H1 (cell line): ENCODE measurements around the gene CACNA2D4. TPM values are rescaled to one million over a fixed set of nuclear protein-coding genes. Genes with fewer than 3 reads are reported as not detected.

Experiments used
- CTCF ChIA-PET: fragments of 300-600 bp; sonication (Branson Sonifier 250); formaldehyde crosslinking; loops from one replicate; lab custom pipeline; 2021; ENCODE audit not compliant: partially characterized antibody; lab: Charles Lee
- POLR2A ChIA-PET: fragments of 300-600 bp; sonication (Branson Sonifier 250); formaldehyde crosslinking; loops from one replicate; lab custom pipeline; 2021; ENCODE audit warnings: inconsistent platforms; ENCODE audit not compliant: partially characterized antibody; lab: Charles Lee
- DNase-seq, 2 experiments: peaks; one replicate each; pipeline versions ENCODE4 v3.0.0 to v3.0.0-alpha.2; 2010 to 2022; ENCODE audit warnings: low spot score in 2 of 2, low read depth in 1 of 2, mixed read lengths in 1 of 2
- FAIRE-seq: peaks from 2 replicates; lab custom pipeline; 2011; peaks lifted over from hg19 to GRCh38; lab: Jason Lieb, UNC
- H2AFZ ChIP-seq: 2 replicates; pipeline ENCODE4 v1.8.1; 2012; ENCODE audit warnings: low read length, inconsistent platforms
- H2AK5ac ChIP-seq: 2 replicates; pipeline ENCODE4 v1.6.1; 2013; ENCODE audit warnings: low read depth, low read length
- H2BK120ac ChIP-seq: replicated peaks from 2 replicates; pipeline ENCODE3; 2013; ENCODE audit warnings: low read depth, low read length, inconsistent platforms
- H2BK12ac ChIP-seq: 2 replicates; pipeline ENCODE4 v1.6.1; 2013; ENCODE audit warnings: low read depth, low read length
- H2BK15ac ChIP-seq: 2 replicates; pipeline ENCODE4 v1.6.1; 2013; ENCODE audit warnings: low read length
- H2BK20ac ChIP-seq: 2 replicates; pipeline ENCODE4 v1.6.1; 2013; ENCODE audit warnings: low read length
- H2BK5ac ChIP-seq: 2 replicates; pipeline ENCODE4 v1.6.1; 2013; ENCODE audit warnings: low read depth, low read length
- H3K14ac ChIP-seq: 2 replicates; pipeline ENCODE4 v1.6.1; 2013; ENCODE audit warnings: inconsistent platforms; ENCODE audit not compliant: insufficient read length
- H3K18ac ChIP-seq: 2 replicates; pipeline ENCODE4 v1.6.1; 2013; ENCODE audit warnings: low read length; ENCODE audit errors: extremely low read depth
- H3K23ac ChIP-seq: 2 replicates; pipeline ENCODE4 v1.6.1; 2013; ENCODE audit warnings: inconsistent platforms; ENCODE audit not compliant: insufficient read length
- H3K23me2 ChIP-seq: 2 replicates; pipeline ENCODE4 v1.6.1; 2013; ENCODE audit warnings: low read depth, low read length
- H3K27ac ChIP-seq: 2 replicates; pipeline ENCODE4 v1.6.1; 2011; ENCODE audit warnings: low read depth, low read length, inconsistent platforms
- H3K27me3 ChIP-seq, 4 experiments: replicated peaks in 1 of 4; 1 replicate in 1 of 4; 2 replicates in 3 of 4; pipeline versions ENCODE4 v1.6.1 to v1.8.1; 2011 to 2013; ENCODE audit warnings: low read length in 3 of 4, mild to moderate bottlenecking in 3 of 4, inconsistent platforms in 2 of 4, mixed read lengths in 2 of 4, moderate library complexity in 1 of 4; ENCODE audit not compliant: control insufficient read depth in 3 of 4, insufficient read depth in 3 of 4; ENCODE audit errors: extremely low read depth in 1 of 4
- H3K36me3 ChIP-seq, 4 experiments: 2 replicates each; pipeline versions ENCODE4 v1.6.1 to v1.8.1; 2011 to 2013; ENCODE audit warnings: mild to moderate bottlenecking in 4 of 4, low read length in 3 of 4, moderate library complexity in 2 of 4, control low read depth in 1 of 4, inconsistent platforms in 1 of 4; ENCODE audit not compliant: insufficient read depth in 4 of 4, control insufficient read depth in 2 of 4
- H3K4ac ChIP-seq: replicated peaks from 2 replicates; pipeline ENCODE3; 2013; ENCODE audit warnings: low read length, low read depth, mixed read lengths, inconsistent platforms; ENCODE audit not compliant: insufficient read length
- H3K4me1 ChIP-seq, 4 experiments: replicated peaks in 1 of 4; 1 replicate in 1 of 4; 2 replicates in 3 of 4; pipeline versions ENCODE4 v1.6.1 to v1.8.1; 2011 to 2013; ENCODE audit warnings: low read length in 3 of 4, inconsistent platforms in 2 of 4, mixed read lengths in 1 of 4; ENCODE audit not compliant: insufficient read depth in 4 of 4, control insufficient read depth in 3 of 4
- H3K4me2 ChIP-seq, 2 experiments: 2 replicates each; pipeline versions ENCODE4 v1.6.1 to v1.8.1; 2011 to 2013; ENCODE audit warnings: low read depth in 2 of 2, low read length in 2 of 2, control low read depth in 1 of 2, inconsistent platforms in 1 of 2, mild to moderate bottlenecking in 1 of 2; ENCODE audit not compliant: insufficient read depth in 1 of 2
- H3K4me3 ChIP-seq, 4 experiments: fragments of 200-600, 300-600 bp in 1 of 4; sonication (generic), shearing (Covaris generic), sonication (Bioruptor Twin) in 1 of 4; 2 replicates each; pipeline versions ENCODE4 v1.5.1 to v1.8.1; 2011 to 2016; ENCODE audit warnings: low read length in 4 of 4, low read depth in 3 of 4, control low read depth in 2 of 4, inconsistent platforms in 2 of 4, mild to moderate bottlenecking in 2 of 4, mixed read lengths in 1 of 4, moderate library complexity in 1 of 4; ENCODE audit not compliant: insufficient read depth in 2 of 4; ENCODE audit errors: extremely low read depth in 1 of 4
- H3K56ac ChIP-seq: replicated peaks from 2 replicates; pipeline ENCODE3; 2013; ENCODE audit warnings: low read depth, mild to moderate bottlenecking, mixed read lengths, low read length, inconsistent platforms; ENCODE audit not compliant: insufficient read length
- H3K79me1 ChIP-seq: 2 replicates; pipeline ENCODE4 v1.6.1; 2013; ENCODE audit warnings: low read depth, low read length, control low read depth
- H3K79me2 ChIP-seq, 2 experiments: 2 replicates each; pipeline versions ENCODE4 v1.6.1 to v1.8.1; 2012 to 2013; ENCODE audit warnings: low read length in 2 of 2, mild to moderate bottlenecking in 2 of 2, inconsistent platforms in 1 of 2; ENCODE audit not compliant: insufficient read depth in 2 of 2, control insufficient read depth in 1 of 2
- H3K9ac ChIP-seq, 4 experiments: replicated peaks in 1 of 4; 1 replicate in 1 of 4; 2 replicates in 3 of 4; pipeline versions ENCODE4 v1.6.1 to v1.8.1; 2011 to 2013; ENCODE audit warnings: low read depth in 3 of 4, low read length in 3 of 4, control low read depth in 2 of 4, mild to moderate bottlenecking in 2 of 4, moderate library complexity in 2 of 4, inconsistent platforms in 1 of 4; ENCODE audit errors: extremely low read depth in 1 of 4
- H3K9me3 ChIP-seq, 2 experiments: 2 replicates each; pipeline versions ENCODE4 v1.6.1 to v1.8.1; 2012 to 2013; ENCODE audit warnings: mild to moderate bottlenecking in 2 of 2, moderate library complexity in 2 of 2, control low read depth in 1 of 2, inconsistent platforms in 1 of 2, low read depth in 1 of 2, low read length in 1 of 2, mixed read lengths in 1 of 2; ENCODE audit not compliant: insufficient read depth in 2 of 2
- H4K20me1 ChIP-seq, 2 experiments: replicated peaks in 1 of 2; 2 replicates each; pipeline versions ENCODE3 to v1.8.1; 2011 to 2013; ENCODE audit warnings: inconsistent platforms in 2 of 2, low read length in 2 of 2, mild to moderate bottlenecking in 1 of 2; ENCODE audit not compliant: insufficient read depth in 2 of 2, control insufficient read depth in 1 of 2
- H4K5ac ChIP-seq: 2 replicates; pipeline ENCODE4 v1.6.1; 2013; ENCODE audit warnings: low read length, low read depth, mixed read lengths, inconsistent platforms; ENCODE audit not compliant: insufficient read length
- H4K8ac ChIP-seq: 2 replicates; pipeline ENCODE4 v1.8.0; 2013; ENCODE audit warnings: mild to moderate bottlenecking, moderate library complexity, low read length, inconsistent platforms; ENCODE audit not compliant: insufficient read depth; ENCODE audit errors: extremely low read depth
- H4K91ac ChIP-seq: replicated peaks from 2 replicates; pipeline ENCODE3; 2013; ENCODE audit warnings: low read length, mixed read lengths, inconsistent platforms; ENCODE audit not compliant: insufficient read length
- MAFK ChIP-seq: IDR thresholded peaks from 2 replicates; pipeline ENCODE4 v1.6.1; 2012; ENCODE audit warnings: low read depth, mild to moderate bottlenecking, improper control_type of control experiment, low read length
- RNF2 ChIP-seq: fragments of 200-900, 300-1000 bp; sonication (generic); IDR thresholded peaks from 2 replicates; pipeline ENCODE4 v1.7.1; 2016; ENCODE audit warnings: borderline replicate concordance, low read depth, mild to moderate bottlenecking, antibody characterized with exemption, low read length; ENCODE audit not compliant: poor library complexity, severe bottlenecking; ENCODE audit errors: missing control alignments
- WGBS, 2 experiments: shearing (Covaris generic) in 1 of 2; methylation state at CpG; one replicate each; pipeline versions ENCODE4 v1.1.6 to v1.1.7; 2013 to 2015; ENCODE audit warnings: low lambda C conversion rate in 2 of 2, mixed read lengths in 2 of 2, inconsistent platforms in 1 of 2, low coverage in 1 of 2, missing lambda C conversion rate in 1 of 2; ENCODE audit not compliant: insufficient replicate concordance in 2 of 2, insufficient coverage in 1 of 2, insufficient read length in 1 of 2; ENCODE audit errors: extremely low coverage in 1 of 2, missing lambda C conversion rate in 1 of 2; 5-methylcytosine and 5-hydroxymethylcytosine counted together
- long read RNA-seq, 2 experiments: library from RNA in 1 of 2; library from capped mRNA in 1 of 2; stranded (forward); transcript quantifications; one replicate each; pipeline ENCODE4 v2.0.0, GENCODE V29; 2021; ENCODE audit warnings: inconsistent platforms in 1 of 2
- polyA minus RNA-seq, 3 experiments: library from RNA; depleted of rRNA, polyadenylated mRNA; stranded (reverse); fragments of >200 nt; gene quantifications; 1 replicate in 2 of 3; 2 replicates in 1 of 3; pipeline ENCODE4 v1.2.3, GENCODE V29; 2011
- polyA plus RNA-seq, 7 experiments: library from polyadenylated mRNA; depleted of rRNA in 3 of 7; stranded (reverse) in 5 of 7; unstranded in 2 of 7; fragments of >200 nt in 5 of 7; fragments of 200-250 nt in 2 of 7; gene quantifications; 1 replicate in 5 of 7; 2 replicates in 1 of 7; 4 replicates in 1 of 7; pipeline versions ENCODE4 v1.2.1 to v1.2.3, GENCODE V29; 2011 to 2013; ENCODE audit warnings: missing spikeins in 2 of 7, mixed read lengths in 2 of 7
- total RNA-seq: library from RNA; stranded (reverse); fragmentation: NEBNext Ultra II Directional; extraction: Animal tissue kit (Norgen Biotek cat#: 25700); gene quantifications from 2 replicates; pipeline ENCODE4 v1.2.1, GENCODE V29; 2021
- TF ChIP-seq, protein P1 (sequence below): IDR thresholded peaks from 2 replicates; pipeline ENCODE4 v1.6.1; 2012; ENCODE audit warnings: inconsistent platforms

Gene CACNA2D4, protein sequence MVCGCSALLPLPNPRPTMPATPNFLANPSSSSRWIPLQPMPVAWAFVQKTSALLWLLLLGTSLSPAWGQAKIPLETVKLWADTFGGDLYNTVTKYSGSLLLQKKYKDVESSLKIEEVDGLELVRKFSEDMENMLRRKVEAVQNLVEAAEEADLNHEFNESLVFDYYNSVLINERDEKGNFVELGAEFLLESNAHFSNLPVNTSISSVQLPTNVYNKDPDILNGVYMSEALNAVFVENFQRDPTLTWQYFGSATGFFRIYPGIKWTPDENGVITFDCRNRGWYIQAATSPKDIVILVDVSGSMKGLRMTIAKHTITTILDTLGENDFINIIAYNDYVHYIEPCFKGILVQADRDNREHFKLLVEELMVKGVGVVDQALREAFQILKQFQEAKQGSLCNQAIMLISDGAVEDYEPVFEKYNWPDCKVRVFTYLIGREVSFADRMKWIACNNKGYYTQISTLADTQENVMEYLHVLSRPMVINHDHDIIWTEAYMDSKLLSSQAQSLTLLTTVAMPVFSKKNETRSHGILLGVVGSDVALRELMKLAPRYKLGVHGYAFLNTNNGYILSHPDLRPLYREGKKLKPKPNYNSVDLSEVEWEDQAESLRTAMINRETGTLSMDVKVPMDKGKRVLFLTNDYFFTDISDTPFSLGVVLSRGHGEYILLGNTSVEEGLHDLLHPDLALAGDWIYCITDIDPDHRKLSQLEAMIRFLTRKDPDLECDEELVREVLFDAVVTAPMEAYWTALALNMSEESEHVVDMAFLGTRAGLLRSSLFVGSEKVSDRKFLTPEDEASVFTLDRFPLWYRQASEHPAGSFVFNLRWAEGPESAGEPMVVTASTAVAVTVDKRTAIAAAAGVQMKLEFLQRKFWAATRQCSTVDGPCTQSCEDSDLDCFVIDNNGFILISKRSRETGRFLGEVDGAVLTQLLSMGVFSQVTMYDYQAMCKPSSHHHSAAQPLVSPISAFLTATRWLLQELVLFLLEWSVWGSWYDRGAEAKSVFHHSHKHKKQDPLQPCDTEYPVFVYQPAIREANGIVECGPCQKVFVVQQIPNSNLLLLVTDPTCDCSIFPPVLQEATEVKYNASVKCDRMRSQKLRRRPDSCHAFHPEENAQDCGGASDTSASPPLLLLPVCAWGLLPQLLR
- total RNA-seq = 0.88 TPM in 1 of 2 replicates, not detected in the other
- polyA plus RNA-seq (2011; rRNA removed) = 0.44 and 0.60 TPM in 2 replicates
- polyA plus RNA-seq (2011; cell fraction: cytosol; rRNA removed) = 0.94 TPM
- 2.4 TPM for polyA plus RNA-seq (2011; cell fraction: nucleus; rRNA removed)
- 0.25 to 0.76 TPM (median 0.49 TPM) in 4 replicates for polyA plus RNA-seq (2012, experiment 1 of 2)
- polyA plus RNA-seq (2012, experiment 2 of 2) = not detected
- polyA plus RNA-seq (2013, experiment 1 of 2) = 0.12 TPM
- 0.04 TPM for polyA plus RNA-seq (2013, experiment 2 of 2)
- 0.54 and 1.3 TPM in 2 replicates for polyA minus RNA-seq (2011; rRNA and poly(A)+ RNA removed)
- polyA minus RNA-seq (2011; cell fraction: cytosol; rRNA and poly(A)+ RNA removed) = not detected
- 3.4 TPM for polyA minus RNA-seq (2011; cell fraction: nucleus; rRNA and poly(A)+ RNA removed)
- long read RNA-seq, experiment 1 = 0 reads
- long read RNA-seq, experiment 2 = 0 reads

DNA sequence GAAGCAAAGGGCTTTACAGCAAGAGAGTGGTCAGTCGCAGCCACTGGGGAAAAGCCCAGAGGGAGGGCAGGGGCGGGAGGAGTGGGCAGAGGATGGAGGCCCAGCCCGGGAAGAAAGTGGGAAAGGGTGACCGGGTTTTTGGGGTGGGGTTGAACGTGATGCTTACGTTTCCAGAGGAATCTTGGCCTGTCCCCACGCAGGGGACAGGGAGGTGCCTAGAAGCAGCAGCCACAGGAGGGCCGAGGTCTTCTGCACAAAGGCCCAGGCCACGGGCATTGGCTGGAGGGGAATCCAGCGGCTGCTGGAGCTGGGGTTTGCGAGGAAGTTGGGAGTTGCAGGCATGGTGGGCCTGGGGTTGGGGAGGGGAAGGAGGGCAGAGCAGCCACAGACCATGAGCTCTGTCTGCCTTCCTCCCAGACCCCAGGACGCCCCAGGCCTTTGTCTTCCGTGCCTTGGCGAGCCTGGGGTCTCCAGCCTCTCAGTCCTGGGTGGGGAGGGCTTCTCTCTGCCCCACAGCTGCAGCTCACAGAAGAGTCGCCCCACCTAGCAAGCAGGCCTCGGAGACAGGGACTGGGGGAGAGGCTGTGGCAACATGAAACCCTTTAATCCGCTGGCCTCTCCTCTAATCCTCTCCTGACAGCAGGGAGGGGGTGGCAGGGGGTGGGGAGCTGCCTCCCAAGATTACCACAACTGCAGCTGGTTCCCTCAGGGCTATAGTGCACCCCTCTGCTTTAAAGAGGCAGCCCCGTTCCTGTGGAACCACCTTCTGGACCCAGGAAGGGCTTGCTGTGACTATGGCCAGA lies at the start of gene CACNA2D4:
TSS of gene CACNA2D4 (minus strand) at position 572 of the 803 bp plus-strand sequence. CDS start at position 393, 179 bp downstream.
- Histone ChIP-seq H3K4ac (no peak within 1 kb of the TSS), H3K18ac (no peak within 1 kb of the TSS; the same call in 1 of the 2 replicates), H4K5ac (no peak within 1 kb of the TSS), H3K4me2 (peak within 1 kb of the TSS in 1 of 2 experiments; percentile 42; a peak in 1 of 4 replicates), H4K91ac (peak within 1 kb of the TSS; percentile 72), H3K56ac (no peak within 1 kb of the TSS), H2AFZ (peak within 1 kb of the TSS; percentile 78; the same call in 1 of the 2 replicates), H3K9me3 (no peaks in the 10 kb centered on the region), H3K27ac (no peak within 1 kb of the TSS), H3K4me1 (peaks cover 0 to 11% (median 7%) of the 10 kb centered on the region in 4 experiments; a peak in 6 of 7 replicates), H3K9ac (no peak within 1 kb of the TSS), H2BK20ac (no peak within 1 kb of the TSS), H2BK5ac (no peak within 1 kb of the TSS), H3K23ac (no peak within 1 kb of the TSS), H3K14ac (no peak within 1 kb of the TSS), H3K79me2 (no peaks in the 10 kb centered on the region), H2BK120ac (no peak within 1 kb of the TSS), H3K79me1 (no peaks in the 10 kb centered on the region), H2AK5ac (no peak within 1 kb of the TSS), H2BK15ac (0 out of 2 replicates have a peak within 1 kb of the TSS, but pooled peaks have one; percentile 46), H2BK12ac (no peak within 1 kb of the TSS), H4K8ac (peak within 1 kb of the TSS; percentile 81), H3K27me3 (no peaks in the 10 kb centered on the region), H3K4me3 (no peak within 1 kb of the TSS), H3K36me3 (no peaks in the 10 kb centered on the region), H4K20me1 (no peaks in the 10 kb centered on the region), H3K23me2 (no peaks in the 10 kb centered on the region)
- WGBS, 2 experiments = 73% methylated on average over 15 of the region's 18 CpGs; no CpG with 5 or more reads in 1 of the 2 experiments
- DNase-seq = peak in 1 of 2 experiments; percentile 47
- ChIA-PET CTCF (interaction anchor here (0.6 to 5.0 kb wide), 9 partner anchors 22 to 373 kb away, joined by 3 to 26 read pairs (median 3); no protein-coding TSS in a partner anchor), POLR2A (interaction anchor here (1.7 kb wide), 1 partner anchor 99 kb away, joined by 3 read pairs; no protein-coding TSS in a partner anchor)
- FAIRE-seq = no peak
- TF ChIP-seq MAFK (no peak), RNF2 (no peak)
- TF ChIP-seq, protein P1, sequence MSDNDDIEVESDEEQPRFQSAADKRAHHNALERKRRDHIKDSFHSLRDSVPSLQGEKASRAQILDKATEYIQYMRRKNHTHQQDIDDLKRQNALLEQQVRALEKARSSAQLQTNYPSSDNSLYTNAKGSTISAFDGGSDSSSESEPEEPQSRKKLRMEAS = no peak
